ENCODE results near the gene MRPL44.

Gene MRPL44

DNA sequence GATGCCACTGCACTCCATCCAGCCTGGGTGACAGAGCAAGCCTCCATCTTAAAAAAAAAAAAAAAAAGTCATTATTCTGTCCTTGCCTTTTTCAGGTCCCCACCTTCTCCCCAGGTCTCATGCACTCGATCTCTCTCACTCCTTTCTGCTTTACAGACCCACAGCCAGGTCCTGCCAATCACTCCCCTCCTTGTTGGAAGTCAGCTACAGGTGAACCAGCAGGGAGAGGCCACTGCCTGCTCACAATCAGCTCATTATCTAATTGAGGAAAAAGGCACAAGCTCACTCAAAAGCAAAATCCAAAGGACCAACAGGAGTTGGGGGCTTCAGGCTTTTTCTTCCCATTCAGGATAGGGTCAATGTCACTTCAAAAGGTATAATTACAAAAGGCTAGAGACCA, 14.1 kb upstream of the MRPL44 start:
- H3K36me3 ChIP-seq (replicated peaks; ENCODE audit: insufficient read depth, low read length): no peaks in the 10 kb centered on the region
- TF ChIP-seq EZH2phosphoT487 (IDR thresholded peaks at IDR 0.05; ENCODE audit: low read length) (no peak), EZH2 (optimal IDR thresholded peaks at IDR 0.05; ENCODE audit: low read depth, low read length) (no peak), CTCF (IDR thresholded peaks at IDR 0.05; ENCODE audit: low read length) (no peak)
- H3F3A ChIP-seq (ENCODE audit: insufficient read depth, low read length): no peaks in the 10 kb centered on the region
- DNase-seq: no peak
- H3K79me2 ChIP-seq (ENCODE audit: low read length): peaks cover 42% of the 10 kb centered on the region
- no peaks in the 10 kb centered on the region for H3K9me2 ChIP-seq (replicated peaks; ENCODE audit: insufficient read depth, low read length)
- H3K27ac ChIP-seq (ENCODE audit: low read length): no peak overlapping the region
- no peaks in the 10 kb centered on the region for H4K20me1 ChIP-seq (ENCODE audit: insufficient read depth, low read length)
- H3K4me3 ChIP-seq (ENCODE audit: low read length): no peak overlapping the region
- no peak overlapping the region for H3K9ac ChIP-seq (ENCODE audit: low read length)
- H3K9me3 ChIP-seq (replicated peaks; ENCODE audit: insufficient read depth, low read length): no peaks in the 10 kb centered on the region
- H3K4me1 ChIP-seq (ENCODE audit: low read length): no peaks in the 10 kb centered on the region
- no peak overlapping the region for H3K4me2 ChIP-seq (ENCODE audit: low read depth, low read length)
- H3K27me3 ChIP-seq (replicated peaks; ENCODE audit: insufficient read depth, low read length): no peaks in the 10 kb centered on the region
- no peak overlapping the region for H2AFZ ChIP-seq (ENCODE audit: low read length)

DNA sequence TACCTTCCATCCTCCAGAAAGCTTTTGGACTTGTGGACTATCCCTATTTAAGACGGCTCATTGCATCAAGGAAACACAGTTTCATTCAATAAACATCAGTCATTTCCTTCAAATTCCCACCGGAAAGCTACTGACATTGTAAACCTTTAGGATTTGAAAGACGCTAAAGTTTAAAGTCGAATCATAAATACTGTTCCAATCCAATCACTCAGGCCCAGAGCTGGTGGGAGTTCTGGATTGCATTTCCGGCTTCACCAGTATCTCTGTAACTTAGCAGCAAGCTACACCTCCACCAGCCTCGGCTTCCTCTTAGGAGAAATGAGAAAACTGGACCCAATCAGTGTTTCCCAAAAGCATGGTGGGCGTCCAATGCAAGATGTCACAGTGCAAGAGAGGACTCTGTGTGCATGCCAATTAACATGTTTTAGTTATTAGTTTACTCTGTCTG, 13.7 kb upstream of the MRPL44 start:
- H3K27me3 ChIP-seq (replicated peaks; ENCODE audit: insufficient read depth, low read length): no peaks in the 10 kb centered on the region
- H3K4me1 ChIP-seq (ENCODE audit: low read length): no peaks in the 10 kb centered on the region
- no peaks in the 10 kb centered on the region for H3K9me2 ChIP-seq (replicated peaks; ENCODE audit: insufficient read depth, low read length)
- H3K4me3 ChIP-seq (ENCODE audit: low read length): no peak overlapping the region
- no peak overlapping the region for H3K9ac ChIP-seq (ENCODE audit: low read length)
- no peak overlapping the region for H2AFZ ChIP-seq (ENCODE audit: low read length)
- H3K36me3 ChIP-seq (replicated peaks; ENCODE audit: insufficient read depth, low read length): no peaks in the 10 kb centered on the region
- no peaks in the 10 kb centered on the region for H3K9me3 ChIP-seq (replicated peaks; ENCODE audit: insufficient read depth, low read length)
- H3K27ac ChIP-seq (ENCODE audit: low read length): no peak overlapping the region
- no peaks in the 10 kb centered on the region for H3F3A ChIP-seq (ENCODE audit: insufficient read depth, low read length)
- peaks cover 38% of the 10 kb centered on the region for H3K79me2 ChIP-seq (ENCODE audit: low read length)
- no peaks in the 10 kb centered on the region for H4K20me1 ChIP-seq (ENCODE audit: insufficient read depth, low read length)
- no peak for DNase-seq
- TF ChIP-seq EZH2 (optimal IDR thresholded peaks at IDR 0.05; ENCODE audit: low read depth, low read length): no peak
- TF ChIP-seq CTCF (IDR thresholded peaks at IDR 0.05; ENCODE audit: low read length): no peak
- no peak for TF ChIP-seq EZH2phosphoT487 (IDR thresholded peaks at IDR 0.05; ENCODE audit: low read length)
- H3K4me2 ChIP-seq (ENCODE audit: low read depth, low read length): no peak overlapping the region; the same call in 1 of the 2 replicates

DNA sequence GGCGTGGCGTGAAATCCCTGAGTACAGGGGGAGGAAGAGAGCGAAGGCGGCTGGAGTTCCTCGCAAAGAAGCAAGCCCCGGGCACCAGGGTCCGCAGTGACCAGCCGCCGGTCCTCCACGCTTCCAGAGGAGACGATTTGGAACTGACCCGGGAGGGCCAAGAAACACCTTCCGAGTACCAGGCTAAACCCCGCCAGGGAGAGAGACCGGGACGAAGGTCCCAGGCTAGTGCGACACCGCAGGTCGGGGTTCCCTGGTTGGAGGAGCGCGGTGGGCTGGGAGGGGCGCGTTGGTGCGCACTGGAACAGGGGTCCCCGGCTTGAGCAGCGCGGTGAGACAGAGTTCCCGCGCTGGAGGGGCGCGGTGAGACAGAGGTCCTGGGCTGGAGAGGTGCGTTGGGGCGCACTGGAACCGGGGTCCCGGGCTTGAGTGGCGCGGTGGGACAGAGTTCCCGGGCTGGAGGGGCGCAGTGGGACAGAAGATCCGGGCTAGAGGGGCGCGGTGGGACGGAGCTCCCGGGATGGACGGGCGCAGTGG, 13.0 kb upstream of the MRPL44 start:
- peak overlapping the region; percentile 99 for H3K4me3 ChIP-seq (ENCODE audit: low read length)
- no peaks in the 10 kb centered on the region for H3K9me2 ChIP-seq (replicated peaks; ENCODE audit: insufficient read depth, low read length)
- no peaks in the 10 kb centered on the region for H3K9me3 ChIP-seq (replicated peaks; ENCODE audit: insufficient read depth, low read length)
- H2AFZ ChIP-seq (ENCODE audit: low read length): peak overlapping the region; percentile 99
- no peaks in the 10 kb centered on the region for H3K27me3 ChIP-seq (replicated peaks; ENCODE audit: insufficient read depth, low read length)
- no peaks in the 10 kb centered on the region for H3F3A ChIP-seq (ENCODE audit: insufficient read depth, low read length)
- H3K27ac ChIP-seq (ENCODE audit: low read length): no peak overlapping the region
- H3K79me2 ChIP-seq (ENCODE audit: low read length): peaks cover 31% of the 10 kb centered on the region
- no peaks in the 10 kb centered on the region for H3K36me3 ChIP-seq (replicated peaks; ENCODE audit: insufficient read depth, low read length)
- no peak for TF ChIP-seq EZH2phosphoT487 (IDR thresholded peaks at IDR 0.05; ENCODE audit: low read length)
- TF ChIP-seq CTCF (IDR thresholded peaks at IDR 0.05; ENCODE audit: low read length): no peak
- TF ChIP-seq EZH2 (optimal IDR thresholded peaks at IDR 0.05; ENCODE audit: low read depth, low read length): no peak
- peak overlapping the region; percentile 96 for H3K4me2 ChIP-seq (ENCODE audit: low read depth, low read length)
- DNase-seq: no peak
- no peaks in the 10 kb centered on the region for H4K20me1 ChIP-seq (ENCODE audit: insufficient read depth, low read length)
- no peaks in the 10 kb centered on the region for H3K4me1 ChIP-seq (ENCODE audit: low read length)
- peak overlapping the region; percentile 92 for H3K9ac ChIP-seq (ENCODE audit: low read length)

Measured in MM.1S (cell line).